ENCODE measurements around the gene EWSR1. TPM values are rescaled to one million over a fixed set of nuclear protein-coding genes. Genes with fewer than 3 reads are reported as not detected.

EWSR1 gene
- total RNA-seq, 1 donor from 2014 or later = 205 TPM

DNA sequence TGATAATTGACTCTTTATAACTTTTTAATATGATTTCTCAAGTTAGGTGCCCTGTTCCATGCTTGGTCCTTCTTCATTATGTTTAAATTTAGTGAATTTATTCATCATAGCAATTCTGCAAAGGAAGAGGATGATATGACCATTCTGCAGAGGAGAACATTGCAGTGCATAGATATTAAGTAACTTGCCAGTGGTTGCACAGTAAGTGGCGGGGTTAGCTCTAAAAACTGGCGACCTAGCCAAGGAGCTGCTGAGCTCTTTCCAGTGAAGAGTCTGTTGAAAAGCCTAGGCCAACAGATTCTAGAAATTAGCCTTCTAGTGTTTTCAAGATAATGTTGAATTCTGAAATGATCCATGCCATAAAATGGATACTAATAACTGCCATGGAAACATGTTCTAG, 4.6 kb downstream of the EWSR1 start:
- H3K36me3 ChIP-seq (ENCODE audit: control insufficient read depth, insufficient read depth, low read length) = peaks cover 1% of the 10 kb centered on the region
- no peak for DNase-seq (ENCODE audit: low read depth)
- no peak overlapping the region for H3K4me3 ChIP-seq (ENCODE audit: low read depth, low read length)
- H3K27me3 ChIP-seq (ENCODE audit: control insufficient read depth, insufficient read depth, low read length) = no peaks in the 10 kb centered on the region
- TF ChIP-seq, protein P1, sequence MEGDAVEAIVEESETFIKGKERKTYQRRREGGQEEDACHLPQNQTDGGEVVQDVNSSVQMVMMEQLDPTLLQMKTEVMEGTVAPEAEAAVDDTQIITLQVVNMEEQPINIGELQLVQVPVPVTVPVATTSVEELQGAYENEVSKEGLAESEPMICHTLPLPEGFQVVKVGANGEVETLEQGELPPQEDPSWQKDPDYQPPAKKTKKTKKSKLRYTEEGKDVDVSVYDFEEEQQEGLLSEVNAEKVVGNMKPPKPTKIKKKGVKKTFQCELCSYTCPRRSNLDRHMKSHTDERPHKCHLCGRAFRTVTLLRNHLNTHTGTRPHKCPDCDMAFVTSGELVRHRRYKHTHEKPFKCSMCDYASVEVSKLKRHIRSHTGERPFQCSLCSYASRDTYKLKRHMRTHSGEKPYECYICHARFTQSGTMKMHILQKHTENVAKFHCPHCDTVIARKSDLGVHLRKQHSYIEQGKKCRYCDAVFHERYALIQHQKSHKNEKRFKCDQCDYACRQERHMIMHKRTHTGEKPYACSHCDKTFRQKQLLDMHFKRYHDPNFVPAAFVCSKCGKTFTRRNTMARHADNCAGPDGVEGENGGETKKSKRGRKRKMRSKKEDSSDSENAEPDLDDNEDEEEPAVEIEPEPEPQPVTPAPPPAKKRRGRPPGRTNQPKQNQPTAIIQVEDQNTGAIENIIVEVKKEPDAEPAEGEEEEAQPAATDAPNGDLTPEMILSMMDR (IDR thresholded peaks at IDR 0.05; ENCODE audit: insufficient read depth, low read length, poor library complexity, severe bottlenecking) = no peak

DNA sequence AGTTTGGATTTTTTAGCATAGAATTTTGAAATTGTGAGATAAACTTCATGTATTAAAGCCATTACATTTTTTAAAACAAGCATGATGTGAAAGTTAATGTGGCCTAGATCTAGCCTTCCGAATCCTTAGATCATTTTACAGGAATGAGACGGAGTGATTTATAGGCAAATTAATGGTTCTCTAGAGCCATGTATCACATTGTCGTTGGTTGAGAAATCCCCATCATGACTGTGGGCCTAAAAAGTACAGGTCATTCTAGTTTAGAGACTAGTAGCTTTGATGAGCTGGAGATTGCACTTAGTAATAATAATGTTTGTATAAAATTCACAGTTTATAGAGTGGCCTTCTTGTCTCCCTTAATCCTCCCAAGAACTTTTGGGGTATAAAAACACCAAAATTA, 7.1 kb downstream of the EWSR1 start:
- no peak for DNase-seq (ENCODE audit: low read depth)
- H3K27me3 ChIP-seq (ENCODE audit: control insufficient read depth, insufficient read depth, low read length) = no peaks in the 10 kb centered on the region
- TF ChIP-seq, protein P1 (IDR thresholded peaks at IDR 0.05; ENCODE audit: insufficient read depth, low read length, poor library complexity, severe bottlenecking) = no peak
- no peak overlapping the region for H3K4me3 ChIP-seq (ENCODE audit: low read depth, low read length)
- peaks cover 3% of the 10 kb centered on the region for H3K36me3 ChIP-seq (ENCODE audit: control insufficient read depth, insufficient read depth, low read length)

DNA sequence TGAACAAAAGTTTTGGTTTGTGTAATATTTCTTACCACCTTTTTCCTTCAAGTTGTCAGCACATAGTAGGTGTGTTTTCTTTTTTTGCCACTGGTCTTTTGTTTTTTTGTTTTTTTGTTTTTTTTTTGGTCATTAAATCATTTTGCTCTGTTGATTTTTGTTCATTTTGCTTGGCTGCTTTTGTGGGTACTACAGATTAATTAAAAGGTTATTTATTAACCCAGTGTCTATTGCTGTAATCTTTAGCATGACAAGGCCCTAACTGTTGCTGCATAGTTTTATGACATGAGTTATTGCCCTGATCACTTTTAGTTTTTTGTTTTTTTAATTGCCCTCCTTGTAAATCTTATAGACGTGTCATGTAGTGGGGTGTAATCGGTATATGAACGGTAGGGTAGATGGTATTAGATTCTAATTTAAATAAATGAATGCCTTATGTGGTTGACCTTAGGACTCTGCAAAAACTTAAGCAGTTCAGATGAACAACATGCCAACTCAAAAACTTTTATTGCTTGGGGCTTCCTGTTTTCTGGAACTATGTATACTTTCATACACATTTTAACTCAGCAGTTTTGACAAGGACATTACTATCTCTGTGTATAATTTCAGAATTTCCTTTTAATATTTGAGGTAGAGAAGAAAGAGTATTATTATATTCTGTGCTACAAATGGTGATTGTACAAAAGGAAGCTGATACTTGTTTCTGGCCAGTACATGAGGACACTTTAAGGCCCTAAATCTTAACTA, 7.9 kb downstream of the EWSR1 start:
- DNase-seq (ENCODE audit: low read depth) = no peak
- no peak overlapping the region for H3K4me3 ChIP-seq (ENCODE audit: low read depth, low read length)
- H3K27me3 ChIP-seq (ENCODE audit: control insufficient read depth, insufficient read depth, low read length) = no peaks in the 10 kb centered on the region
- H3K36me3 ChIP-seq (ENCODE audit: control insufficient read depth, insufficient read depth, low read length) = peaks cover 3% of the 10 kb centered on the region
- TF ChIP-seq, protein P1 (IDR thresholded peaks at IDR 0.05; ENCODE audit: insufficient read depth, low read length, poor library complexity, severe bottlenecking) = no peak

DNA sequence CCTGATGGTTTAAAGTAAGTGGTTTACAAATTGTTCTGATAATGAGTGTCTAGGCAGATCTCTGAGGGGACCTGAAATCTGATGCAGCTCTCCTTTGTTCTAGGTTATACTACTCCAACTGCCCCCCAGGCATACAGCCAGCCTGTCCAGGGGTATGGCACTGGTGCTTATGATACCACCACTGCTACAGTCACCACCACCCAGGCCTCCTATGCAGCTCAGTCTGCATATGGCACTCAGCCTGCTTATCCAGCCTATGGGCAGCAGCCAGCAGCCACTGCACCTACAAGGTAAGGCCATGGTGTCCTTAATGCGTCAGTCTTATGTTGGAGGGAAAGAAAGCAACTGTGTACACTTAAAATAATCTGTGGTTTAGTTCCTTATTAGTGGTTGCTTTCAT, 9.9 kb downstream of the EWSR1 start:
- H3K36me3 ChIP-seq (ENCODE audit: control insufficient read depth, insufficient read depth, low read length) = peaks cover 3% of the 10 kb centered on the region
- no peak for DNase-seq (ENCODE audit: low read depth)
- H3K4me3 ChIP-seq (ENCODE audit: low read depth, low read length) = no peak overlapping the region
- TF ChIP-seq, protein P1 (IDR thresholded peaks at IDR 0.05; ENCODE audit: insufficient read depth, low read length, poor library complexity, severe bottlenecking) = no peak
- H3K27me3 ChIP-seq (ENCODE audit: control insufficient read depth, insufficient read depth, low read length) = no peaks in the 10 kb centered on the region

DNA sequence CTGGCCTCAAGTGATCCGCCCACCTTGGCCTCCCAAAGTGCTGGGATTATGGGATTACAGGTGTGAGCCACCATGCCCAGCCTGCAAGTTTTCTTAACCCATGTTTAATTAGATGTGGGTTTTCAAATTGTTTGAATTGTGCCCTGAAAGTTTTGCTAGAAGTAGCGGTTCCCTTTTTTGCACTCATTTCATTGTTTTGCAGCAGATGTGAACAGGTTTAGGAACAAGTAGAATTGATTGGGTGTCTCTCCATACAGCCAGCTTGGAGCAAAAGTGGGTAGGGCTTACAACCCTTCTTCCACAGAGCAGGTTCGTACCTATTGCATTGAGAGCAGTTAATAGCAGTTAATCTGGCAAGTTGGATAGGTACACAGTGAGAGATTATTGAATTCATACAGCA, 16.1 kb downstream of the EWSR1 start:
- no peak for DNase-seq (ENCODE audit: low read depth)
- no peak overlapping the region for H3K4me3 ChIP-seq (ENCODE audit: low read depth, low read length)
- no peaks in the 10 kb centered on the region for H3K36me3 ChIP-seq (ENCODE audit: control insufficient read depth, insufficient read depth, low read length)
- H3K27me3 ChIP-seq (ENCODE audit: control insufficient read depth, insufficient read depth, low read length) = no peaks in the 10 kb centered on the region
- TF ChIP-seq, protein P1 (IDR thresholded peaks at IDR 0.05; ENCODE audit: insufficient read depth, low read length, poor library complexity, severe bottlenecking) = no peak

DNA sequence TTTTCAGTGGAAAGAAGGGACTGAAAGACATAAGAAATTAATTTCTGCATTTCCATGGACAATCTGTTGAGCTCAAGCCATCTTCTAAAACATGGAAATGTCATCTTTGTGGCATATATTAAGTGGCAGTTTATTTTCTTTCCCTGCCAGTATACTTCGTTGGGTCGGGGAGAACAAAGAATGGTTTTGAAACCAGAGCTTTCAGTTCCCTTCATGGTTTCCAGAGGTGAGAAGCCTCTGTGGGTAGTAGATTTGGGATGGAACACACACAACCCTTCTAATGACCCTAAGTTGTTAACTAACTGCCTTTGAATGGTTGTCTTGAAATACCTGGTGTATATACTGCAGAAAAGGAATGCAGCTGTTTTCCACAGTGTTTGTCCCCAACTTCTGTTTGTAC, 20.8 kb downstream of the EWSR1 start:
- Histone ChIP-seq H3K4me3 (ENCODE audit: low read depth, low read length) (no peak overlapping the region), H3K36me3 (ENCODE audit: control insufficient read depth, insufficient read depth, low read length) (no peaks in the 10 kb centered on the region), H3K27me3 (ENCODE audit: control insufficient read depth, insufficient read depth, low read length) (no peaks in the 10 kb centered on the region)
- DNase-seq (ENCODE audit: low read depth) = no peak
- TF ChIP-seq, protein P1 (IDR thresholded peaks at IDR 0.05; ENCODE audit: insufficient read depth, low read length, poor library complexity, severe bottlenecking) = no peak

Measured in kidney epithelial cell (primary cell).